OCI-LY1 (cell line): ENCODE results near the gene IRS1.

Experiments
- H2AFZ ChIP-seq: fragments of 200-600 bp; sonication (generic), shearing (Covaris generic); 2 replicates; pipeline ENCODE4 v1.6.0; 2014; ENCODE audit warnings: antibody characterized with exemption, mild to moderate bottlenecking, low read length
- H3F3A ChIP-seq: fragments of 200-600 bp; sonication (generic), shearing (Covaris generic); 2 replicates; pipeline ENCODE4 v1.6.0; 2014; ENCODE audit warnings: mild to moderate bottlenecking, antibody characterized with exemption, low read length, moderate library complexity; ENCODE audit not compliant: insufficient read depth
- H3K27ac ChIP-seq: fragments of 200-600 bp; sonication (generic); 2 replicates; pipeline ENCODE4 v1.5.1; 2014; ENCODE audit warnings: low read length, mixed run types, mild to moderate bottlenecking, low read depth; ENCODE audit not compliant: poor library complexity, severe bottlenecking
- H3K27me3 ChIP-seq: fragments of 200-600 bp; sonication (generic); 2 replicates; pipeline ENCODE4 v1.6.0; 2014; ENCODE audit warnings: antibody characterized with exemption, mild to moderate bottlenecking, low read length, moderate library complexity; ENCODE audit not compliant: insufficient read depth
- H3K36me3 ChIP-seq: fragments of 200-600 bp; sonication (generic); 2 replicates; pipeline ENCODE4 v1.6.1; 2014; ENCODE audit warnings: mild to moderate bottlenecking, antibody characterized with exemption, low read length, moderate library complexity, mixed read lengths; ENCODE audit not compliant: insufficient read depth
- H3K4me1 ChIP-seq: fragments of 200-600 bp; sonication (generic); 2 replicates; pipeline ENCODE4 v1.5.1; 2014; ENCODE audit warnings: mild to moderate bottlenecking, low read length, moderate library complexity; ENCODE audit not compliant: insufficient read depth, severe bottlenecking
- H3K4me2 ChIP-seq: fragments of 200-600 bp; sonication (generic), shearing (Covaris generic); 2 replicates; pipeline ENCODE4 v1.6.1; 2014; ENCODE audit warnings: low read length
- H3K4me3 ChIP-seq: fragments of 200-600 bp; sonication (generic); 2 replicates; pipeline ENCODE4 v1.5.1; 2014; ENCODE audit warnings: low read length, low read depth, mild to moderate bottlenecking, mixed read lengths; ENCODE audit not compliant: poor library complexity, severe bottlenecking
- H3K79me2 ChIP-seq: fragments of 200-600 bp; shearing (Covaris generic); 2 replicates; pipeline ENCODE4 v1.6.1; 2016; ENCODE audit warnings: mixed run types, low read length, mixed read lengths; ENCODE audit not compliant: insufficient read depth
- H3K9ac ChIP-seq: fragments of 200-600 bp; sonication (generic), shearing (Covaris generic); 2 replicates; pipeline ENCODE4 v1.6.1; 2014; ENCODE audit warnings: mild to moderate bottlenecking, low read length, mixed read lengths
- H3K9me2 ChIP-seq: fragments of 200-600 bp; sonication (generic), shearing (Covaris generic); 2 replicates; pipeline ENCODE4 v1.6.1; 2014; ENCODE audit warnings: low read depth, mild to moderate bottlenecking, low read length, mixed read lengths
- H3K9me3 ChIP-seq: fragments of 200-600 bp; shearing (Covaris generic); 2 replicates; pipeline ENCODE4 v1.6.1; 2014; ENCODE audit warnings: low read length, mixed read lengths
- H4K20me1 ChIP-seq: fragments of 200-600 bp; sonication (generic), shearing (Covaris generic); 2 replicates; pipeline ENCODE4 v1.6.0; 2016; ENCODE audit warnings: mild to moderate bottlenecking, low read length; ENCODE audit not compliant: insufficient read depth
- CTCF ChIP-seq: fragments of 200-600 bp; sonication (generic), shearing (Covaris generic); IDR thresholded peaks from 2 replicates; pipeline ENCODE4 v1.5.1; 2017; ENCODE audit warnings: mild to moderate bottlenecking, antibody characterized with exemption, low read length, moderate library complexity, mixed read lengths
- EZH2 ChIP-seq: fragments of 200-600 bp; sonication (generic), shearing (Covaris generic); IDR thresholded peaks from 2 replicates; pipeline ENCODE4 v1.8.0; 2017; ENCODE audit warnings: borderline replicate concordance, mixed run types, mild to moderate bottlenecking, antibody characterized with exemption, low read length, moderate library complexity, mixed read lengths

Gene IRS1

GRCh38 chr2:226759768-226760167, 39.9 kb downstream of the IRS1 start:
- Histone ChIP-seq H3K9me3 (no peaks in the 10 kb centered on the region), H3K9ac (no peak overlapping the region), H3K4me1 (peaks cover 10% of the 10 kb centered on the region), H4K20me1 (no peaks in the 10 kb centered on the region), H3K4me3 (no peak overlapping the region), H3K27me3 (no peaks in the 10 kb centered on the region), H3K27ac (no peak overlapping the region), H3F3A (no peaks in the 10 kb centered on the region; the same call in 1 of the 2 replicates), H3K36me3 (0 out of 2 replicates have a peak, but pooled peaks cover under 1% of the 10 kb centered on the region), H3K4me2 (no peak overlapping the region; the same call in 1 of the 2 replicates), H3K79me2 (no peaks in the 10 kb centered on the region), H2AFZ (no peak overlapping the region), H3K9me2 (no peaks in the 10 kb centered on the region)
- TF ChIP-seq EZH2 (no peak), CTCF (no peak)

GRCh38 chr2:226758921-226759640, 40.5 kb downstream of the IRS1 start:
- Histone ChIP-seq H3K36me3 (no peaks in the 10 kb centered on the region), H3F3A (no peaks in the 10 kb centered on the region; the same call in 1 of the 2 replicates), H2AFZ (no peak overlapping the region), H3K27me3 (no peaks in the 10 kb centered on the region), H3K4me2 (no peak overlapping the region), H3K79me2 (no peaks in the 10 kb centered on the region), H3K4me1 (peaks cover 10% of the 10 kb centered on the region), H3K27ac (no peak overlapping the region), H3K9ac (no peak overlapping the region), H3K4me3 (no peak overlapping the region), H4K20me1 (no peaks in the 10 kb centered on the region), H3K9me2 (no peaks in the 10 kb centered on the region), H3K9me3 (no peaks in the 10 kb centered on the region)
- TF ChIP-seq EZH2 = no peak
- TF ChIP-seq CTCF = no peak

GRCh38 chr2:226756131-226756530, 43.5 kb downstream of the IRS1 start:
- H3K36me3 ChIP-seq = no peaks in the 10 kb centered on the region
- H3K9ac ChIP-seq = no peak overlapping the region
- H3F3A ChIP-seq = no peaks in the 10 kb centered on the region; the same call in 1 of the 2 replicates
- peaks cover 10% of the 10 kb centered on the region for H3K4me1 ChIP-seq
- H3K79me2 ChIP-seq = no peaks in the 10 kb centered on the region
- H3K27ac ChIP-seq = no peak overlapping the region
- H3K4me2 ChIP-seq = no peak overlapping the region
- no peaks in the 10 kb centered on the region for H3K27me3 ChIP-seq
- no peaks in the 10 kb centered on the region for H3K9me3 ChIP-seq
- no peak overlapping the region for H3K4me3 ChIP-seq
- H2AFZ ChIP-seq = no peak overlapping the region
- H4K20me1 ChIP-seq = no peaks in the 10 kb centered on the region
- TF ChIP-seq EZH2 (no peak), CTCF (no peak)
- H3K9me2 ChIP-seq = no peaks in the 10 kb centered on the region
